HepG2 (cell line): Measurements from ENCODE around the gene HUNK. TPM values are rescaled to one million over a fixed set of nuclear protein-coding genes. Genes with fewer than 3 reads are reported as not detected.

Source experiments
- FOXP1 ChIP-seq, 2 experiments: fragments of 450-650 bp in 1 of 2; IDR thresholded peaks; 2 replicates each; pipeline ENCODE4 v1.6.1; 2017 to 2018; ENCODE audit warnings: antibody characterized with exemption in 1 of 2
- GABPA ChIP-seq, 2 experiments: IDR thresholded peaks; 2 replicates each; pipeline ENCODE4 v1.6.1; 2011 to 2016; ENCODE audit warnings: low read depth in 2 of 2, low read length in 1 of 2, missing biosample characterization in 1 of 2, missing genetic modification characterization in 1 of 2
- HNF4A ChIP-seq: sonication (generic); formaldehyde crosslinking; IDR thresholded peaks from 2 replicates; pipeline ENCODE4 v1.4.0; 2020; ENCODE audit warnings: missing genetic modification reagents
- JUNB ChIP-seq: sonication (generic); formaldehyde crosslinking; IDR thresholded peaks from 2 replicates; pipeline ENCODE4 v1.8.0; 2022; ENCODE audit warnings: missing genetic modification reagents, mild to moderate bottlenecking, borderline replicate concordance
- MAZ ChIP-seq, 2 experiments: sonication (generic) in 1 of 2; formaldehyde crosslinking in 1 of 2; IDR thresholded peaks; 2 replicates each; pipeline versions ENCODE4 v1.5.0 to v1.6.1; 2012 to 2020; ENCODE audit warnings: low read depth in 2 of 2, mild to moderate bottlenecking in 2 of 2, borderline replicate concordance in 1 of 2, improper control_type of control experiment in 1 of 2, low read length in 1 of 2, missing genetic modification reagents in 1 of 2, moderate library complexity in 1 of 2
- PRPF4 ChIP-seq: fragments of 200-400 bp; formaldehyde crosslinking; IDR thresholded peaks from 2 replicates; pipeline ENCODE4 v1.6.1; 2016; ENCODE audit warnings: low read length, low read depth; ENCODE audit not compliant: poor library complexity, severe bottlenecking
- ZNF256 ChIP-seq: sonication (generic); formaldehyde crosslinking; conservative IDR thresholded peaks from 2 replicates; pipeline ENCODE4 v1.4.0; 2020; ENCODE audit warnings: missing genetic modification reagents
- polyA plus RNA-seq, 8 experiments: library from polyadenylated mRNA; depleted of rRNA in 3 of 8; stranded (reverse) in 7 of 8; unstranded in 1 of 8; fragments of >200 nt; fragmentation: Illumina TruSeq in 4 of 8; extraction: Trizol in 4 of 8; gene quantifications; 2 replicates each; pipeline versions ENCODE4 v1.2.1 to v1.2.3, GENCODE V29; 2011 to 2016; ENCODE audit warnings: low read depth in 4 of 8, missing spikeins in 1 of 8, mixed read lengths in 1 of 8; ENCODE audit not compliant: insufficient read depth in 1 of 8
- total RNA-seq, 5 experiments: library from RNA; depleted of rRNA; stranded (reverse); fragments of >200 nt; fragmentation: Illumina TruSeq; extraction: Trizol; gene quantifications; 2 replicates each; pipeline ENCODE4 v1.2.3, GENCODE V29; 2016; ENCODE audit warnings: low read depth in 1 of 5
- TF ChIP-seq, protein P1 (sequence below): sonication (generic); formaldehyde crosslinking; IDR thresholded peaks from 2 replicates; pipeline ENCODE4 v1.8.1; 2022; ENCODE audit warnings: low read depth, mild to moderate bottlenecking, missing genetic modification reagents
- TF ChIP-seq, protein P2 (sequence below): sonication (generic); formaldehyde crosslinking; conservative IDR thresholded peaks from 2 replicates; pipeline ENCODE4 v1.8.1; 2023; ENCODE audit warnings: missing genetic modification reagents
- TF ChIP-seq, protein P3 (sequence below): IDR thresholded peaks from 2 replicates; pipeline ENCODE4 v1.4.0; 2020; ENCODE audit warnings: mild to moderate bottlenecking, missing genetic modification reagents
- TF ChIP-seq, protein P4 (sequence below): sonication (generic); formaldehyde crosslinking; IDR thresholded peaks from 2 replicates; pipeline ENCODE4 v1.5.0; 2020; ENCODE audit warnings: missing genetic modification reagents
- TF ChIP-seq, protein P5 (sequence below): sonication (generic); formaldehyde crosslinking; conservative IDR thresholded peaks from 2 replicates; pipeline ENCODE4 v1.4.0; 2020; ENCODE audit warnings: missing genetic modification reagents
- TF ChIP-seq, protein P6 (sequence below): sonication (generic); formaldehyde crosslinking; IDR thresholded peaks from 2 replicates; pipeline ENCODE4 v1.5.0; 2020; ENCODE audit warnings: missing genetic modification reagents

HUNK gene
- total and polyA plus RNA-seq, 2 of the 13 experiments (the other 11 are each of a cell fraction or from before 2014, with no cell fraction given): 1.8 to 1.9 TPM

DNA sequence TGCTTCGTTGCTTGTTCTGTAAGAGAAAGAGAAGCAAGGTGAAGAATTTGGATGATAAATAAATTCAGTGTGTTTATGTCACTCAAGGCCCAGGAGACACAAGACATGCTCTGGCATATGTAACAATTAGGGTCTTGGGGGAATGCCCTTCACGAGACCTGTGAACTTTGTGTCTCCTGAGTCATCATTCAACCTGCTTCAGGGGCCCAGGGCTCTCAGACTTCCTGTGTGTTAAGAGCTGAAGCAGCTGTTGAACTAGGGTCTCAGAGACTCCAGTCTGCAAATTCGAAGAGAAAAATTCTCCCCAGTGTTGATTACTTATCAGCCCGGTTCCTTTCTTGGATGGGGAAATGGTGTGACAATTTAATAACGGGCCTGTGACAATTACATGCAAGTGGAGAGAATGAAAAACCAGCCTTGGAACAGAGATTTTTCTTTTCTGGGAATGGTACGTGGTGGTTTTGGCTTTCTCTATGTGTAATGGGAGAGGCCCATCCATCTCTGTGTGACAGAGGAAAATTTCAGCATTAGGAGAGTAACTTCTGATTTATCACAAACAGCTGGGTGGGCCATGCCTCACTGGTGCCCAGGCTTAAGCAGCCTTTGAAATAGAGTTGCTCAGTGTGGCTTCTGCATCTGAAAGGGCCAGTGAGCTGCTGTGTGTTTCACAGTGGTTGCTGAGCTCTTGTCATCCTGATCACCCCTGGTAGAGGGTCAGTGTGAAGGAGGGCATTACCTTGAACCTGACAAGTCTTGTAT is 22.4 kb downstream of the HUNK start (continued):
- TF ChIP-seq, protein P1, sequence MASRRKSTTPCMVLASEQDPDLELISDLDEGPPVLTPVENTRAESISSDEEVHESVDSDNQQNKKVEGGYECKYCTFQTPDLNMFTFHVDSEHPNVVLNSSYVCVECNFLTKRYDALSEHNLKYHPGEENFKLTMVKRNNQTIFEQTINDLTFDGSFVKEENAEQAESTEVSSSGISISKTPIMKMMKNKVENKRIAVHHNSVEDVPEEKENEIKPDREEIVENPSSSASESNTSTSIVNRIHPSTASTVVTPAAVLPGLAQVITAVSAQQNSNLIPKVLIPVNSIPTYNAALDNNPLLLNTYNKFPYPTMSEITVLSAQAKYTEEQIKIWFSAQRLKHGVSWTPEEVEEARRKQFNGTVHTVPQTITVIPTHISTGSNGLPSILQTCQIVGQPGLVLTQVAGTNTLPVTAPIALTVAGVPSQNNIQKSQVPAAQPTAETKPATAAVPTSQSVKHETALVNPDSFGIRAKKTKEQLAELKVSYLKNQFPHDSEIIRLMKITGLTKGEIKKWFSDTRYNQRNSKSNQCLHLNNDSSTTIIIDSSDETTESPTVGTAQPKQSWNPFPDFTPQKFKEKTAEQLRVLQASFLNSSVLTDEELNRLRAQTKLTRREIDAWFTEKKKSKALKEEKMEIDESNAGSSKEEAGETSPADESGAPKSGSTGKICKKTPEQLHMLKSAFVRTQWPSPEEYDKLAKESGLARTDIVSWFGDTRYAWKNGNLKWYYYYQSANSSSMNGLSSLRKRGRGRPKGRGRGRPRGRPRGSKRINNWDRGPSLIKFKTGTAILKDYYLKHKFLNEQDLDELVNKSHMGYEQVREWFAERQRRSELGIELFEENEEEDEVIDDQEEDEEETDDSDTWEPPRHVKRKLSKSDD (CRISPR knock-in tag): no peak
- no peak for TF ChIP-seq ZNF256 (CRISPR knock-in tag)
- TF ChIP-seq, protein P2, sequence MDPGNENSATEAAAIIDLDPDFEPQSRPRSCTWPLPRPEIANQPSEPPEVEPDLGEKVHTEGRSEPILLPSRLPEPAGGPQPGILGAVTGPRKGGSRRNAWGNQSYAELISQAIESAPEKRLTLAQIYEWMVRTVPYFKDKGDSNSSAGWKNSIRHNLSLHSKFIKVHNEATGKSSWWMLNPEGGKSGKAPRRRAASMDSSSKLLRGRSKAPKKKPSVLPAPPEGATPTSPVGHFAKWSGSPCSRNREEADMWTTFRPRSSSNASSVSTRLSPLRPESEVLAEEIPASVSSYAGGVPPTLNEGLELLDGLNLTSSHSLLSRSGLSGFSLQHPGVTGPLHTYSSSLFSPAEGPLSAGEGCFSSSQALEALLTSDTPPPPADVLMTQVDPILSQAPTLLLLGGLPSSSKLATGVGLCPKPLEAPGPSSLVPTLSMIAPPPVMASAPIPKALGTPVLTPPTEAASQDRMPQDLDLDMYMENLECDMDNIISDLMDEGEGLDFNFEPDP (CRISPR knock-in tag): no peak
- no peak for TF ChIP-seq GABPA (IDR thresholded peaks at IDR 0.05; ENCODE audit: low read depth, low read length)
- TF ChIP-seq GABPA (CRISPR knock-in tag; IDR thresholded peaks at IDR 0.05; ENCODE audit: low read depth): peak; percentile 45
- TF ChIP-seq HNF4A: peak; percentile 58
- TF ChIP-seq, protein P3, sequence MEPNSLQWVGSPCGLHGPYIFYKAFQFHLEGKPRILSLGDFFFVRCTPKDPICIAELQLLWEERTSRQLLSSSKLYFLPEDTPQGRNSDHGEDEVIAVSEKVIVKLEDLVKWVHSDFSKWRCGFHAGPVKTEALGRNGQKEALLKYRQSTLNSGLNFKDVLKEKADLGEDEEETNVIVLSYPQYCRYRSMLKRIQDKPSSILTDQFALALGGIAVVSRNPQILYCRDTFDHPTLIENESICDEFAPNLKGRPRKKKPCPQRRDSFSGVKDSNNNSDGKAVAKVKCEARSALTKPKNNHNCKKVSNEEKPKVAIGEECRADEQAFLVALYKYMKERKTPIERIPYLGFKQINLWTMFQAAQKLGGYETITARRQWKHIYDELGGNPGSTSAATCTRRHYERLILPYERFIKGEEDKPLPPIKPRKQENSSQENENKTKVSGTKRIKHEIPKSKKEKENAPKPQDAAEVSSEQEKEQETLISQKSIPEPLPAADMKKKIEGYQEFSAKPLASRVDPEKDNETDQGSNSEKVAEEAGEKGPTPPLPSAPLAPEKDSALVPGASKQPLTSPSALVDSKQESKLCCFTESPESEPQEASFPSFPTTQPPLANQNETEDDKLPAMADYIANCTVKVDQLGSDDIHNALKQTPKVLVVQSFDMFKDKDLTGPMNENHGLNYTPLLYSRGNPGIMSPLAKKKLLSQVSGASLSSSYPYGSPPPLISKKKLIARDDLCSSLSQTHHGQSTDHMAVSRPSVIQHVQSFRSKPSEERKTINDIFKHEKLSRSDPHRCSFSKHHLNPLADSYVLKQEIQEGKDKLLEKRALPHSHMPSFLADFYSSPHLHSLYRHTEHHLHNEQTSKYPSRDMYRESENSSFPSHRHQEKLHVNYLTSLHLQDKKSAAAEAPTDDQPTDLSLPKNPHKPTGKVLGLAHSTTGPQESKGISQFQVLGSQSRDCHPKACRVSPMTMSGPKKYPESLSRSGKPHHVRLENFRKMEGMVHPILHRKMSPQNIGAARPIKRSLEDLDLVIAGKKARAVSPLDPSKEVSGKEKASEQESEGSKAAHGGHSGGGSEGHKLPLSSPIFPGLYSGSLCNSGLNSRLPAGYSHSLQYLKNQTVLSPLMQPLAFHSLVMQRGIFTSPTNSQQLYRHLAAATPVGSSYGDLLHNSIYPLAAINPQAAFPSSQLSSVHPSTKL (CRISPR knock-in tag): peak; percentile 80
- no peak for TF ChIP-seq FOXP1 (IDR thresholded peaks at IDR 0.05)
- TF ChIP-seq FOXP1 (CRISPR knock-in tag; IDR thresholded peaks at IDR 0.05): peak; percentile 8; the same call in 1 of the 2 replicates
- no peak for TF ChIP-seq JUNB
- TF ChIP-seq, protein P4, sequence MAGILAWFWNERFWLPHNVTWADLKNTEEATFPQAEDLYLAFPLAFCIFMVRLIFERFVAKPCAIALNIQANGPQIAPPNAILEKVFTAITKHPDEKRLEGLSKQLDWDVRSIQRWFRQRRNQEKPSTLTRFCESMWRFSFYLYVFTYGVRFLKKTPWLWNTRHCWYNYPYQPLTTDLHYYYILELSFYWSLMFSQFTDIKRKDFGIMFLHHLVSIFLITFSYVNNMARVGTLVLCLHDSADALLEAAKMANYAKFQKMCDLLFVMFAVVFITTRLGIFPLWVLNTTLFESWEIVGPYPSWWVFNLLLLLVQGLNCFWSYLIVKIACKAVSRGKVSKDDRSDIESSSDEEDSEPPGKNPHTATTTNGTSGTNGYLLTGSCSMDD: no peak
- TF ChIP-seq, protein P5, sequence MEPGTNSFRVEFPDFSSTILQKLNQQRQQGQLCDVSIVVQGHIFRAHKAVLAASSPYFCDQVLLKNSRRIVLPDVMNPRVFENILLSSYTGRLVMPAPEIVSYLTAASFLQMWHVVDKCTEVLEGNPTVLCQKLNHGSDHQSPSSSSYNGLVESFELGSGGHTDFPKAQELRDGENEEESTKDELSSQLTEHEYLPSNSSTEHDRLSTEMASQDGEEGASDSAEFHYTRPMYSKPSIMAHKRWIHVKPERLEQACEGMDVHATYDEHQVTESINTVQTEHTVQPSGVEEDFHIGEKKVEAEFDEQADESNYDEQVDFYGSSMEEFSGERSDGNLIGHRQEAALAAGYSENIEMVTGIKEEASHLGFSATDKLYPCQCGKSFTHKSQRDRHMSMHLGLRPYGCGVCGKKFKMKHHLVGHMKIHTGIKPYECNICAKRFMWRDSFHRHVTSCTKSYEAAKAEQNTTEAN: no peak
- TF ChIP-seq, protein P6, sequence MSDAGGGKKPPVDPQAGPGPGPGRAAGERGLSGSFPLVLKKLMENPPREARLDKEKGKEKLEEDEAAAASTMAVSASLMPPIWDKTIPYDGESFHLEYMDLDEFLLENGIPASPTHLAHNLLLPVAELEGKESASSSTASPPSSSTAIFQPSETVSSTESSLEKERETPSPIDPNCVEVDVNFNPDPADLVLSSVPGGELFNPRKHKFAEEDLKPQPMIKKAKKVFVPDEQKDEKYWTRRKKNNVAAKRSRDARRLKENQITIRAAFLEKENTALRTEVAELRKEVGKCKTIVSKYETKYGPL (CRISPR knock-in tag): no peak
- TF ChIP-seq PRPF4: no peak
- TF ChIP-seq MAZ (IDR thresholded peaks at IDR 0.05; ENCODE audit: borderline replicate concordance, low read depth, low read length): no peak
- no peak for TF ChIP-seq MAZ (CRISPR knock-in tag; IDR thresholded peaks at IDR 0.05; ENCODE audit: low read depth)
